Measurements from ENCODE around the gene CARM1. TPM values are rescaled to one million over a fixed set of nuclear protein-coding genes. Genes with fewer than 3 reads are reported as not detected.
A peak's percentile ranks its signal among the peaks of the same experiment; 100 is the strongest.

Gene CARM1
- total RNA-seq, 4 donors from 2014 or later, result 19.8 to 24.9 (median 21.2) TPM

GRCh38 chr19:10891405-10892086 lies 20.2 kb downstream of the CARM1 start:
- WGBS, 2 donors, result 44 to 46% methylated on average over 21 of the region's 21 CpGs
- DNase-seq (ENCODE audit: low spot score in 2 of 2), result peak in 1 of 2 donors; percentile 27
- no peak overlapping the region for H3K4me3 ChIP-seq (ENCODE audit: low read depth, poor library complexity, severe bottlenecking)
- TF ChIP-seq, protein P1, sequence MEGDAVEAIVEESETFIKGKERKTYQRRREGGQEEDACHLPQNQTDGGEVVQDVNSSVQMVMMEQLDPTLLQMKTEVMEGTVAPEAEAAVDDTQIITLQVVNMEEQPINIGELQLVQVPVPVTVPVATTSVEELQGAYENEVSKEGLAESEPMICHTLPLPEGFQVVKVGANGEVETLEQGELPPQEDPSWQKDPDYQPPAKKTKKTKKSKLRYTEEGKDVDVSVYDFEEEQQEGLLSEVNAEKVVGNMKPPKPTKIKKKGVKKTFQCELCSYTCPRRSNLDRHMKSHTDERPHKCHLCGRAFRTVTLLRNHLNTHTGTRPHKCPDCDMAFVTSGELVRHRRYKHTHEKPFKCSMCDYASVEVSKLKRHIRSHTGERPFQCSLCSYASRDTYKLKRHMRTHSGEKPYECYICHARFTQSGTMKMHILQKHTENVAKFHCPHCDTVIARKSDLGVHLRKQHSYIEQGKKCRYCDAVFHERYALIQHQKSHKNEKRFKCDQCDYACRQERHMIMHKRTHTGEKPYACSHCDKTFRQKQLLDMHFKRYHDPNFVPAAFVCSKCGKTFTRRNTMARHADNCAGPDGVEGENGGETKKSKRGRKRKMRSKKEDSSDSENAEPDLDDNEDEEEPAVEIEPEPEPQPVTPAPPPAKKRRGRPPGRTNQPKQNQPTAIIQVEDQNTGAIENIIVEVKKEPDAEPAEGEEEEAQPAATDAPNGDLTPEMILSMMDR (IDR thresholded peaks at IDR 0.05), result no peak
- no peak for TF ChIP-seq POLR2A (IDR thresholded peaks at IDR 0.05)
- intact Hi-C loops (cut with DNase I; ENCODE audit: low total_unique reads), result no loop called here

DNA sequence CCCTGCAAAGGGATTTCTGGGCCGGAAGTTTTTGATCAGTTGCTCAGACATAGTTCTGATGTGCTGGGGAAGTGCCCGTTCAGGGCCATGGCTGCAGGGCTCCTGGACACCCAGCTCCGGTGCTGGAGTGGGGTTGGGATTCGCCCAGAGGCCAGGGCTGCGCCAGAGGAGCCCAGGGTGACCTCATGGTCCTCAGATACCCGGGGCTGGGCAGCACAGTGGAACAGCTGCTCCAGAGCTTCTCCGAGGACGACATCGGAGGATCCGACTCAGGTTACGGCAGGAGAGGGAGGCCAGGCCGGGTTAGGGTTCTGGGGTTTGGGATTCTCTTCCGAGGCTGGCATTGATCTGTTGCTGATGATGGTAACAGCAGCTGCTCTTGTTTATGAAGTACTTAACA lies 20.9 kb downstream of the CARM1 start:
- DNase-seq (ENCODE audit: low spot score in 2 of 2), result no peak
- intact Hi-C loops (cut with DNase I; ENCODE audit: low total_unique reads), result no loop called here
- TF ChIP-seq POLR2A (IDR thresholded peaks at IDR 0.05), result no peak
- TF ChIP-seq, protein P1 (IDR thresholded peaks at IDR 0.05), result no peak
- H3K4me3 ChIP-seq (ENCODE audit: low read depth, poor library complexity, severe bottlenecking), result no peak overlapping the region
- WGBS, 2 donors, result 63 to 74% methylated on average over 13 of the region's 13 CpGs

DNA sequence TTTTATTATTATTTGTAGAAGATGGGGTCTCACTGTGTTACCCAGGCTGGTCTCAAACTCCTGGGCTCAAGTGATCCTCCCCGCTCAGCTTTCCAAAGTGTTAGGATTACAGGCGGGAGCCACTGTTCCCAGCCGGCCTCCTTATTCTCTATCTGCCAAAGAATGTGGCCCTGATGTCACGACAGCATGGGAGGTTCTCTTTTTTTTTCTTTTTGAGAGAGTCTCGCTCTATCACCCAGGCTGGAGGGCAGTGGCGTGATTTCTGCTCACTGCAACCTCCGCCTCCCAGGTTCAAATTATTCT lies 23.5 kb downstream of the CARM1 start:
- H3K4me3 ChIP-seq (ENCODE audit: low read depth, poor library complexity, severe bottlenecking), result no peak overlapping the region
- DNase-seq (ENCODE audit: low spot score in 2 of 2), result no peak
- TF ChIP-seq POLR2A (IDR thresholded peaks at IDR 0.05), result no peak
- TF ChIP-seq, protein P1 (IDR thresholded peaks at IDR 0.05), result no peak
- intact Hi-C loops (cut with DNase I; ENCODE audit: low total_unique reads), result no loop called here
- 91 to 95% methylated on average over 7 of the region's 7 CpGs for WGBS, 2 donors

DNA sequence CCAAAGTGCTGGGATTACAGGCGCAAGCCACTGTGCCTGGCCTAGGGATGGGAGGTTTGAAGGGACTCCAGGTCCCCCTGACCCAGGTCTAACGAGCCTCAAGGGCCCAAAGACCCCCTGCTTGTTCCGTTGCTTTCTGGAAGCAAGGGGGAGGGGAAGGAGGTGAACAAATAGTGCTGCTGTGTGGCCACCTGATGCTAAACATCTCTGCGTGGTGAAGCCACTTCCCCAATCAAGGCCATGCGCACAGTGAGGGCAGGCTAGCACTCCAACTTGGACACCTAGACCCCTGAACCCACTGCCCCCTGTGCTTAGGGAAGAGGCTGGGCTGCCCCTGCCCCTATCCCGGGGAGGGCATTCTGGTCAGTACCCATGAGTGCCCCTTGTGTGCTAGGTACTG lies 24.0 kb downstream of the CARM1 start:
- 87 to 92% methylated on average over 6 of the region's 6 CpGs for WGBS, 2 donors
- H3K4me3 ChIP-seq (ENCODE audit: low read depth, poor library complexity, severe bottlenecking), result no peak overlapping the region
- no peak for DNase-seq (ENCODE audit: low spot score in 2 of 2)
- intact Hi-C loops (cut with DNase I; ENCODE audit: low total_unique reads), result no loop called here
- TF ChIP-seq, protein P1 (IDR thresholded peaks at IDR 0.05), result no peak
- TF ChIP-seq POLR2A (IDR thresholded peaks at IDR 0.05), result no peak

DNA sequence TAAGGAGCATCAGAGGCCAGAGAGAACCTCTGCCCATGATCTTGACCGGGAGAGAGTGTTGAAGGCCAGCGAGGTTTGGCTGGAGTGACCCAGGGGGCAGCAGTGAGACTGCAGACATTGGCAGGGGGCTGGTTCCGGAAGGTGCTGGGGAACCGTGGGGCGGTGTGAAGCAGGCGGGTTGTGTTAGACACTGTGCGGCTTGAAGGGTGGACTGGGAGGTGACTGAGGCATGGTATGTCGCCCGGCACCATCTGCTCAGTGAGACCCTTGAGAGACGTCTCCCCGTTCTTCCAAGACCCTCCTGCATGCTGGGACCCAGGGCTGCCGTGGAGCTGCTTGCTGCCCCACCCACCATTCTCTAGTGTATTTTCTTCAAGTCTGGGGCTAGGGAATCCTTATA lies 24.6 kb downstream of the CARM1 start:
- intact Hi-C loops (cut with DNase I; ENCODE audit: low total_unique reads), result no loop called here
- DNase-seq (ENCODE audit: low spot score in 2 of 2), result no peak
- no peak overlapping the region for H3K4me3 ChIP-seq (ENCODE audit: low read depth, poor library complexity, severe bottlenecking)
- TF ChIP-seq, protein P1 (IDR thresholded peaks at IDR 0.05), result no peak
- TF ChIP-seq POLR2A (IDR thresholded peaks at IDR 0.05), result no peak
- 86 to 89% methylated on average over 12 of the region's 12 CpGs for WGBS, 2 donors
